Neutrophil (primary cell): Measurements from ENCODE around the gene SUSD5.

ENCODE experiments used
- H3K27ac ChIP-seq: fragments of 200-600 bp; sonication (generic); 2 replicates; pipeline ENCODE4 v1.5.1; 2016; ENCODE audit warnings: mild to moderate bottlenecking, moderate library complexity
- H3K27me3 ChIP-seq: fragments of 200-600 bp; sonication (generic); 2 replicates; pipeline ENCODE4 v1.6.0; 2016; ENCODE audit warnings: mild to moderate bottlenecking
- H3K36me3 ChIP-seq: fragments of 200-600 bp; sonication (generic); 2 replicates; pipeline ENCODE4 v1.5.1; 2017
- H3K4me1 ChIP-seq, 2 experiments: fragments of 200-600 bp in 1 of 2; sonication (generic) in 1 of 2; 1 replicate in 1 of 2; 2 replicates in 1 of 2; pipeline versions ENCODE4 v1.5.1 to v1.6.1; 2013 to 2016; ENCODE audit warnings: low read depth in 1 of 2, low read length in 1 of 2, mild to moderate bottlenecking in 1 of 2, moderate library complexity in 1 of 2; ENCODE audit not compliant: control insufficient read depth in 1 of 2, insufficient read depth in 1 of 2
- H3K4me3 ChIP-seq, 2 experiments: fragments of 200-600 bp in 1 of 2; sonication (generic) in 1 of 2; 1 replicate in 1 of 2; 2 replicates in 1 of 2; pipeline ENCODE4 v1.5.1; 2013 to 2016; ENCODE audit warnings: low read depth in 1 of 2, low read length in 1 of 2, mild to moderate bottlenecking in 1 of 2, moderate library complexity in 1 of 2
- H3K9me3 ChIP-seq: fragments of 200-600 bp; sonication (generic); 2 replicates; pipeline ENCODE4 v1.5.1; 2016
- TF ChIP-seq, protein P1 (sequence below): fragments of 200-600 bp; sonication (generic); IDR thresholded peaks from 2 replicates; pipeline ENCODE4 v1.5.1; 2016; ENCODE audit warnings: antibody characterized with exemption

Gene SUSD5

DNA sequence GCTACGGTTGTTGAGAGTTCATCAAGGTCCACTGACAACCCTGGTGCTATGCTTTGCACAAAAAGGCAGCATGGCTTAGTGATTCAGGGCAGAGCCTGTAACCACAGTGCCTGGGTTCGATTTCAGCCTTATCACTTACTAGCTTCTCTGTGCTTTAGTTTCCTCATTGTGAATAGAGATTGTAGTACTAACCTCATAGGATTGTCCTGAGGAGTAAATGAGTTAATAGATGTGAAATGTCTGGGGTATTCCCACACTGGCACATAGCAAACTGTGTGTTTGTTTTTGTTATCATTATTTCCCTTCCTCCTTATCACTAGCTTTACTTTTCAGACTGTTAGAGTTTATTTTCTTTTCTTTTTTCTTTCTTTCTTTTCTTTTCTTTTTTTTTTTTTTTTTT lies 88.5 kb downstream of the SUSD5 start:
- Histone ChIP-seq H3K27ac (no peak overlapping the region), H3K36me3 (peaks cover 15% of the 10 kb centered on the region), H3K27me3 (no peaks in the 10 kb centered on the region), H3K4me1 (no peaks in the 10 kb centered on the region), H3K4me3 (no peak overlapping the region), H3K9me3 (no peaks in the 10 kb centered on the region)
- TF ChIP-seq, protein P1, sequence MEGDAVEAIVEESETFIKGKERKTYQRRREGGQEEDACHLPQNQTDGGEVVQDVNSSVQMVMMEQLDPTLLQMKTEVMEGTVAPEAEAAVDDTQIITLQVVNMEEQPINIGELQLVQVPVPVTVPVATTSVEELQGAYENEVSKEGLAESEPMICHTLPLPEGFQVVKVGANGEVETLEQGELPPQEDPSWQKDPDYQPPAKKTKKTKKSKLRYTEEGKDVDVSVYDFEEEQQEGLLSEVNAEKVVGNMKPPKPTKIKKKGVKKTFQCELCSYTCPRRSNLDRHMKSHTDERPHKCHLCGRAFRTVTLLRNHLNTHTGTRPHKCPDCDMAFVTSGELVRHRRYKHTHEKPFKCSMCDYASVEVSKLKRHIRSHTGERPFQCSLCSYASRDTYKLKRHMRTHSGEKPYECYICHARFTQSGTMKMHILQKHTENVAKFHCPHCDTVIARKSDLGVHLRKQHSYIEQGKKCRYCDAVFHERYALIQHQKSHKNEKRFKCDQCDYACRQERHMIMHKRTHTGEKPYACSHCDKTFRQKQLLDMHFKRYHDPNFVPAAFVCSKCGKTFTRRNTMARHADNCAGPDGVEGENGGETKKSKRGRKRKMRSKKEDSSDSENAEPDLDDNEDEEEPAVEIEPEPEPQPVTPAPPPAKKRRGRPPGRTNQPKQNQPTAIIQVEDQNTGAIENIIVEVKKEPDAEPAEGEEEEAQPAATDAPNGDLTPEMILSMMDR, result no peak

DNA sequence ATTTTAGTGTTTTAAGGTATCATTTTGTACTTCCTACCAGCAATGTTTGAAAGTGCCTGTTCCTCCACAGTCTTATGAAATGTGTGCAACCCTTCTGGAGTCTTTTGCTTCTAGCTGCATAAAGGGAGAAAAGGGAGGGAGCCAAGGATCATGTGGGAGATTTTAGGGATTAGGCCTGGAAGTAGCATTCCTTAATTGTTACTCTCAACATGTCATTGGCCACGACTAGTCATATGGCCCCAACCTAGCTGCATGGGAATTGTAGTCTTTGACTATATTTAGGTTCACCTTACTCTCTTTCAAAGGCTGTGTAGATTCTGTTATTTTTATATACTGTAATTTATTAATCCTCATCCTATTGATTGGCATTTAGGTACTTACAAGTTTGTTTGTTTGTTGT lies 89.9 kb downstream of the SUSD5 start:
- H3K27ac ChIP-seq, result no peak overlapping the region
- no peaks in the 10 kb centered on the region for H3K9me3 ChIP-seq
- H3K27me3 ChIP-seq, result no peaks in the 10 kb centered on the region
- no peak overlapping the region for H3K4me3 ChIP-seq
- TF ChIP-seq, protein P1, result no peak
- peaks cover 10% of the 10 kb centered on the region for H3K36me3 ChIP-seq
- H3K4me1 ChIP-seq, result peaks cover 0 to 9% of the 10 kb centered on the region in 2 experiments

DNA sequence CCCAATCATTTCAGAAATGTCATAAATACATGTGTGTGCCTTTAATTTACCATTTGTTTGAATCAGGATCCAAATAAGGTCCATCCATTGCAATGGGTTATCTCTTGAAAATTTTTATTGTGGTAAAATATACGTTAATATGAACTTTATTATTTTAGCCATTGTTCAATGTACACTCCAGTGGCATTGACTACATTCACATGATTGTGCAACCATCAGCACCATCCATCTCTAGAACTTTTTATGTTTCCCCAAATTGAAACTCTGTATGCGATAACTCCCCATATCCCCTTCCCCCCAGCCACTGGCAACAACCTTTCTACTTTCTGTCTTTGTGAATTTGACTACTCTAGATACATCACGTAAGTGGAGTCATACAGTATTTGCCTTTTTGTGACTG lies 92.8 kb downstream of the SUSD5 start:
- Histone ChIP-seq H3K4me3 (no peak overlapping the region), H3K27ac (no peak overlapping the region), H3K4me1 (peaks cover 21 to 31% of the 10 kb centered on the region in 2 experiments), H3K36me3 (peaks cover 4% of the 10 kb centered on the region), H3K27me3 (no peaks in the 10 kb centered on the region), H3K9me3 (no peaks in the 10 kb centered on the region)
- TF ChIP-seq, protein P1, result no peak

DNA sequence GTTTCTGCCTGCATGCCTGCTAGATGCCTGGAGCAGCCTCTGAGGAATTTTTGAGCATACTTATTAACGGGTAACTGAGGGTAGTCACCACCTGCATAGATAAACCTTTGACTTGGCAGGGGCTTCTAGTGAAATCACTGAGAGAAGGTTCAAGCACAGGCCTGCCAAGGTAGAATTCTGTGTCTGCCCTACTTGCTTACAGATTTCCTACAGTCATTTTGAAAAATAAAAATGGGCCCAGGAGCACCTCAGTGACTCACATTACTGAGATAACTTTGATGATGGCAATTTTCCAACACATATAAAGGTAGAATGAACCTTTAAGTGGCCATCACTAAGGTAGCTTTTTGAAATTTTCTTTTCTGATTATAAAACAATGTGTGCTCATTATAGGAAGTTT lies 94.0 kb downstream of the SUSD5 start:
- peak overlapping the region; percentile 32 for H3K27ac ChIP-seq
- H3K36me3 ChIP-seq, result no peaks in the 10 kb centered on the region
- H3K27me3 ChIP-seq, result no peaks in the 10 kb centered on the region
- H3K4me3 ChIP-seq, result no peak overlapping the region
- H3K9me3 ChIP-seq, result no peaks in the 10 kb centered on the region
- TF ChIP-seq, protein P1, result no peak
- H3K4me1 ChIP-seq, result peaks cover 21 to 31% of the 10 kb centered on the region in 2 experiments

DNA sequence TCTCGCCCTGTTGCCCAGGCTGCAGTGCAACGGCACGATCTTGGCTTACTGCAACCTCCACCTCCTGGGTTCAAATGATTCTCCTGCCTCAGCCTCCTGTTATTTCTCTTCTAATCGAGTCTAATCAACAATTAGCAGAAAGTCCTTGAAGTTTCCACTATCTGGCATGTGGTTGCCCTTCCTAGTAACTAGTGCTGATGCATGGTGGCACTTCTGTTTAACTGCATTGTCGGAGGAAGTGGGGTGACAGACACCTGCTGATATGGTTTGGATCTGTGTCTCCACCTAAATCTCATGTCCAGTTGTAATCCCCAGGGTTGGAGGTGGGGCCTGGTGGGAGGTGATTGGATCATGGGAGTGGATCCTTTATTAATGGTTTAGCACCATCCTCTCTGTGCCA lies 95.6 kb downstream of the SUSD5 start:
- H3K4me1 ChIP-seq, result peaks cover 21 to 31% of the 10 kb centered on the region in 2 experiments

More for the DNA sequence above, 95.6 kb downstream of the SUSD5 start:
- H3K27me3 ChIP-seq, result no peaks in the 10 kb centered on the region
- TF ChIP-seq, protein P1, result no peak
- no peak overlapping the region for H3K4me3 ChIP-seq
- no peaks in the 10 kb centered on the region for H3K36me3 ChIP-seq
- H3K9me3 ChIP-seq, result no peaks in the 10 kb centered on the region
- H3K27ac ChIP-seq, result peak overlapping the region; percentile 53
